Kidney epithelial cell (primary cell): ENCODE measurements around the gene S100A3. TPM values are rescaled to one million over a fixed set of nuclear protein-coding genes. Genes with fewer than 3 reads are reported as not detected.
"Not testable (repeated sequence)": the region's sequence is repeated elsewhere in the genome, so short reads cannot be mapped to it uniquely, and the experiment has no call there.

Source experiments
- DNase-seq: peaks from one replicate; pipeline ENCODE4 v3.0.0-alpha.2; 2010; ENCODE audit warnings: low read depth
- H3K27me3 ChIP-seq: 2 replicates; pipeline ENCODE4 v1.6.0; 2011; ENCODE audit warnings: low read length; ENCODE audit not compliant: control insufficient read depth, insufficient read depth
- H3K36me3 ChIP-seq: 2 replicates; pipeline ENCODE4 v1.5.1; 2011; ENCODE audit warnings: low read length; ENCODE audit not compliant: control insufficient read depth, insufficient read depth
- H3K4me3 ChIP-seq: 2 replicates; pipeline ENCODE4 v1.5.1; 2011; ENCODE audit warnings: low read depth, mild to moderate bottlenecking, control low read depth, low read length
- CTCF ChIP-seq: IDR thresholded peaks from 2 replicates; pipeline ENCODE4 v1.5.1; 2011; ENCODE audit warnings: mild to moderate bottlenecking, moderate library complexity, low read length, control low read depth, inconsistent platforms; ENCODE audit not compliant: insufficient read depth, poor library complexity, severe bottlenecking
- total RNA-seq: library from RNA; depleted of rRNA; stranded (reverse); fragments of >200 nt; gene quantifications from 2 replicates; pipeline ENCODE4 v1.2.3, GENCODE V29; 2015

The S100A3 gene
- total RNA-seq, 1 donor from 2014 or later: 5.8 TPM

- DNase-seq: no peak
- TF ChIP-seq CTCF: no peak
These were observed 28.1 kb downstream of the S100A3 start for GRCh38 chr1:153520818-153521476.

DNA sequence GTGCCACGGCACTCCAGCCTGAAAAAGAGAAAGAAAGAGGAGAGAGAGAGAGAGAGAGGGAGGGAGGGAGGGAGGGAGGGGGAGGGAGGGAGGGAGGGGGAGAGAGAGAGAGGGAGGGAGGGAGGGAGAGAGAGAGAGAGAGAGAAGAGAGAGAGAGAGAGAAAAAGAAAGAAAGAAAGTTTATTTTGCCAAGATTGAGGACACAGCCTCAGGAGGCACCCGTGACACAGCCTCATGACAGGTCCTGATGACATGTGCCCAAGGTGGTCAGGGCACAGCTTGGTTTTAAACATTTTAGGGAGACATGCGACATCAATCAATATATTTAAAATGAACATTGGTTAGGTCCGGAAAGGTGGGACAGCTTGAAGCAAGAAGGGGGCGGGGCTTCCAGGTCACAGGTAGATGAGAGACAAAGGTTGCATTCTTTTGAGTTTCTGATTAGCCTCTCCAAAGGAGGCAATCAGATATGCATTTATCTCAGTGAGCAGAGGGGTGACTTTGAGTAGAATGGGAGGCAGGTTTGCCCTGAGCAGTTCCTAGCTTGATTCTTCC is 28.8 kb downstream of the S100A3 start:
- not testable (repeated sequence) for H3K4me3 ChIP-seq, H3K27me3 ChIP-seq, DNase-seq, H3K36me3 ChIP-seq

More at GRCh38 chr1:153520818-153521476, 28.1 kb downstream of the S100A3 start:
- Histone ChIP-seq H3K4me3 (no peak overlapping the region), H3K36me3 (no peaks in the 10 kb centered on the region), H3K27me3 (no peaks in the 10 kb centered on the region)

- TF ChIP-seq CTCF: no peak
These were observed 29.8 kb downstream of the S100A3 start for GRCh38 chr1:153519242-153519641.

GRCh38 chr1:153515504-153516394 is 33.3 kb downstream of the S100A3 start:
- Histone ChIP-seq H3K27me3 (no peaks in the 10 kb centered on the region), H3K36me3 (no peaks in the 10 kb centered on the region), H3K4me3 (no peak overlapping the region)
- DNase-seq: no peak
- TF ChIP-seq CTCF: no peak

More at GRCh38 chr1:153519242-153519641, 29.8 kb downstream of the S100A3 start:
- no peak overlapping the region for H3K4me3 ChIP-seq
- no peaks in the 10 kb centered on the region for H3K27me3 ChIP-seq
- DNase-seq: no peak
- no peaks in the 10 kb centered on the region for H3K36me3 ChIP-seq

GRCh38 chr1:153513666-153514065 is 35.4 kb downstream of the S100A3 start:
- Histone ChIP-seq H3K4me3 (no peak overlapping the region), H3K27me3 (no peaks in the 10 kb centered on the region), H3K36me3 (no peaks in the 10 kb centered on the region)
- no peak for TF ChIP-seq CTCF
- no peak for DNase-seq

- H3K36me3 ChIP-seq: no peaks in the 10 kb centered on the region
- H3K27me3 ChIP-seq: no peaks in the 10 kb centered on the region
- no peak for TF ChIP-seq CTCF
- no peak for DNase-seq
- H3K4me3 ChIP-seq: no peak overlapping the region
These were observed 36.0 kb downstream of the S100A3 start for GRCh38 chr1:153513023-153513422.
